Measurements from ENCODE around the gene TBC1D14. TPM values are rescaled to one million over a fixed set of nuclear protein-coding genes. Genes with fewer than 3 reads are reported as not detected.

The TBC1D14 gene
- total RNA-seq, 1 donor from 2014 or later = 43.3 TPM

- no peak for TF ChIP-seq CTCF (conservative IDR thresholded peaks at IDR 0.05; ENCODE audit: low read depth, low read length)
- DNase-seq (ENCODE audit: low read depth) = no peak
- H3K4me3 ChIP-seq (ENCODE audit: low read depth, low read length) = no peak overlapping the region
Measured at GRCh38 chr4:6937201-6937600, 27.6 kb downstream of the TBC1D14 start.

- no peak for TF ChIP-seq CTCF (conservative IDR thresholded peaks at IDR 0.05; ENCODE audit: low read depth, low read length)
Measured at GRCh38 chr4:6937754-6938153, 28.1 kb downstream of the TBC1D14 start.

GRCh38 chr4:6938237-6938636 lies 28.6 kb downstream of the TBC1D14 start:
- H3K4me3 ChIP-seq (ENCODE audit: low read depth, low read length) = no peak overlapping the region
- TF ChIP-seq CTCF (conservative IDR thresholded peaks at IDR 0.05; ENCODE audit: low read depth, low read length) = no peak
- DNase-seq (ENCODE audit: low read depth) = no peak

More at GRCh38 chr4:6937754-6938153, 28.1 kb downstream of the TBC1D14 start:
- DNase-seq (ENCODE audit: low read depth) = no peak
- no peak overlapping the region for H3K4me3 ChIP-seq (ENCODE audit: low read depth, low read length)

GRCh38 chr4:6938647-6939271 lies 29.1 kb downstream of the TBC1D14 start:
- H3K4me3 ChIP-seq (ENCODE audit: low read depth, low read length) = no peak overlapping the region
- TF ChIP-seq CTCF (conservative IDR thresholded peaks at IDR 0.05; ENCODE audit: low read depth, low read length) = no peak
- DNase-seq (ENCODE audit: low read depth) = no peak

GRCh38 chr4:6939761-6940743 lies 30.4 kb downstream of the TBC1D14 start:
- TF ChIP-seq CTCF (conservative IDR thresholded peaks at IDR 0.05; ENCODE audit: low read depth, low read length) = no peak
- H3K4me3 ChIP-seq (ENCODE audit: low read depth, low read length) = no peak overlapping the region
- DNase-seq (ENCODE audit: low read depth) = no peak

GRCh38 chr4:6940744-6941137 lies 31.1 kb downstream of the TBC1D14 start:
- H3K4me3 ChIP-seq (ENCODE audit: low read depth, low read length) = no peak overlapping the region
- no peak for TF ChIP-seq CTCF (conservative IDR thresholded peaks at IDR 0.05; ENCODE audit: low read depth, low read length)
- no peak for DNase-seq (ENCODE audit: low read depth)

Data from epithelial cell of proximal tubule (primary cell).